HEK293 (cell line): ENCODE data around the gene ACTN4.
A peak's percentile ranks its signal among the peaks of the same experiment; 100 is the strongest.

Experiments
- BCL11B ChIP-seq: fragments of 450-650 bp; formaldehyde crosslinking; IDR thresholded peaks from 2 replicates; pipeline ENCODE4 v1.5.1; 2016; ENCODE audit warnings: low read depth, missing biosample characterization, missing genetic modification characterization
- GLIS1 ChIP-seq: fragments of 450-650 bp; formaldehyde crosslinking; IDR thresholded peaks from 2 replicates; pipeline ENCODE4 v1.5.1; 2016; ENCODE audit warnings: missing biosample characterization, missing genetic modification characterization
- KLF7 ChIP-seq: fragments of 450-650 bp; formaldehyde crosslinking; IDR thresholded peaks from 2 replicates; pipeline ENCODE4 v1.5.1; 2016; ENCODE audit warnings: missing biosample characterization, missing genetic modification characterization, borderline replicate concordance
- OVOL3 ChIP-seq: fragments of 450-650 bp; formaldehyde crosslinking; IDR thresholded peaks from 2 replicates; pipeline ENCODE4 v1.5.1; 2016; ENCODE audit warnings: missing biosample characterization, missing genetic modification characterization
- REPIN1 ChIP-seq: fragments of 450-650 bp; formaldehyde crosslinking; IDR thresholded peaks from 2 replicates; pipeline ENCODE4 v1.5.1; 2017; ENCODE audit warnings: missing biosample characterization, missing genetic modification characterization, low read depth
- WT1 ChIP-seq: fragments of 450-650 bp; formaldehyde crosslinking; IDR thresholded peaks from 2 replicates; pipeline ENCODE4 v1.5.1; 2016; ENCODE audit warnings: missing biosample characterization, missing genetic modification characterization
- ZBTB26 ChIP-seq: fragments of 450-650 bp; formaldehyde crosslinking; optimal IDR thresholded peaks from 2 replicates; pipeline ENCODE3; 2016; ENCODE audit warnings: missing biosample characterization, mild to moderate bottlenecking, missing genetic modification characterization
- ZNF112 ChIP-seq: fragments of 450-650 bp; formaldehyde crosslinking; IDR thresholded peaks from 2 replicates; pipeline ENCODE4 v1.5.0; 2017; ENCODE audit warnings: missing biosample characterization, missing genetic modification characterization
- ZNF121 ChIP-seq: fragments of 450-650 bp; formaldehyde crosslinking; IDR thresholded peaks from 2 replicates; pipeline ENCODE4 v1.5.1; 2016; ENCODE audit warnings: missing biosample characterization, missing genetic modification characterization
- ZNF138 ChIP-seq: fragments of 450-650 bp; formaldehyde crosslinking; IDR thresholded peaks from 2 replicates; pipeline ENCODE4 v1.5.1; 2016; ENCODE audit warnings: missing biosample characterization, missing genetic modification characterization, borderline replicate concordance
- ZNF169 ChIP-seq: fragments of 450-650 bp; formaldehyde crosslinking; IDR thresholded peaks from 2 replicates; pipeline ENCODE4 v1.5.1; 2016; ENCODE audit warnings: missing biosample characterization, missing genetic modification characterization
- ZNF248 ChIP-seq: fragments of 450-650 bp; formaldehyde crosslinking; IDR thresholded peaks from 2 replicates; pipeline ENCODE4 v1.5.1; 2017; ENCODE audit warnings: missing biosample characterization, missing genetic modification characterization
- ZNF280D ChIP-seq: fragments of 450-650 bp; formaldehyde crosslinking; IDR thresholded peaks from 2 replicates; pipeline ENCODE4 v1.5.1; 2016; ENCODE audit warnings: missing biosample characterization, missing genetic modification characterization
- ZNF391 ChIP-seq: fragments of 450-650 bp; formaldehyde crosslinking; IDR thresholded peaks from 2 replicates; pipeline ENCODE4 v1.5.1; 2016; ENCODE audit warnings: low read depth, missing biosample characterization, missing genetic modification characterization, borderline replicate concordance
- ZNF394 ChIP-seq: fragments of 450-650 bp; formaldehyde crosslinking; IDR thresholded peaks from 2 replicates; pipeline ENCODE4 v1.5.1; 2016; ENCODE audit warnings: missing biosample characterization, missing genetic modification characterization, mild to moderate bottlenecking, moderate library complexity, borderline replicate concordance
- ZNF404 ChIP-seq: fragments of 450-650 bp; formaldehyde crosslinking; IDR thresholded peaks from 2 replicates; pipeline ENCODE4 v1.5.1; 2017; ENCODE audit warnings: missing biosample characterization, missing genetic modification characterization
- ZNF530 ChIP-seq: fragments of 450-650 bp; formaldehyde crosslinking; IDR thresholded peaks from 2 replicates; pipeline ENCODE4 v1.5.1; 2016; ENCODE audit warnings: low read depth, missing biosample characterization, missing genetic modification characterization
- ZNF555 ChIP-seq: fragments of 450-650 bp; formaldehyde crosslinking; conservative IDR thresholded peaks from 2 replicates; pipeline ENCODE4 v1.5.1; 2017; ENCODE audit warnings: missing biosample characterization, mild to moderate bottlenecking, missing genetic modification characterization, inconsistent platforms
- ZNF580 ChIP-seq: fragments of 450-650 bp; formaldehyde crosslinking; IDR thresholded peaks from 2 replicates; pipeline ENCODE4 v1.5.1; 2016; ENCODE audit warnings: missing biosample characterization, missing genetic modification characterization
- ZNF639 ChIP-seq: fragments of 450-650 bp; formaldehyde crosslinking; IDR thresholded peaks from 2 replicates; pipeline ENCODE4 v1.5.1; 2016; ENCODE audit warnings: missing biosample characterization, missing genetic modification characterization
- ZNF654 ChIP-seq: fragments of 450-650 bp; formaldehyde crosslinking; IDR thresholded peaks from 2 replicates; pipeline ENCODE4 v1.5.1; 2016; ENCODE audit warnings: low read depth, missing biosample characterization, missing genetic modification characterization
- ZNF692 ChIP-seq: fragments of 450-650 bp; formaldehyde crosslinking; IDR thresholded peaks from 2 replicates; pipeline ENCODE4 v1.5.1; 2016; ENCODE audit warnings: missing biosample characterization, missing genetic modification characterization
- ZNF701 ChIP-seq: fragments of 450-650 bp; formaldehyde crosslinking; IDR thresholded peaks from 2 replicates; pipeline ENCODE4 v1.5.1; 2016; ENCODE audit warnings: missing biosample characterization, missing genetic modification characterization
- ZNF704 ChIP-seq: fragments of 450-650 bp; formaldehyde crosslinking; IDR thresholded peaks from 2 replicates; pipeline ENCODE4 v1.5.1; 2016; ENCODE audit warnings: missing biosample characterization, missing genetic modification characterization
- ZNF76 ChIP-seq: fragments of 450-650 bp; formaldehyde crosslinking; IDR thresholded peaks from 2 replicates; pipeline ENCODE4; 2016; ENCODE audit warnings: low read depth, missing biosample characterization, missing genetic modification characterization, borderline replicate concordance
- ZNF843 ChIP-seq: fragments of 450-650 bp; formaldehyde crosslinking; IDR thresholded peaks from 2 replicates; pipeline ENCODE4 v1.5.1; 2016; ENCODE audit warnings: missing biosample characterization, missing genetic modification characterization
- ZSCAN16 ChIP-seq: fragments of 450-650 bp; formaldehyde crosslinking; IDR thresholded peaks from 2 replicates; pipeline ENCODE4 v1.5.1; 2016; ENCODE audit warnings: missing biosample characterization, missing genetic modification characterization

ACTN4 gene

GRCh38 chr19:38682195-38682867 is 34.9 kb downstream of the ACTN4 start (continued):
- TF ChIP-seq ZNF639 (no peak), ZNF76 (tag by site-specific recombination) (no peak), ZNF580 (tag by site-specific recombination) (peak; percentile 9; the same call in 1 of the 2 replicates), ZNF701 (tag by site-specific recombination) (no peak), ZNF112 (no peak), ZNF692 (tag by site-specific recombination) (no peak), ZNF391 (no peak), REPIN1 (no peak), ZBTB26 (tag by site-specific recombination) (no peak), ZNF555 (tag by site-specific recombination) (no peak), ZNF248 (tag by site-specific recombination) (no peak), GLIS1 (tag by site-specific recombination) (no peak), ZSCAN16 (tag by site-specific recombination) (no peak), OVOL3 (tag by site-specific recombination) (no peak), ZNF169 (tag by site-specific recombination) (no peak), ZNF404 (tag by site-specific recombination) (no peak), ZNF121 (tag by site-specific recombination) (peak; percentile 100), ZNF530 (tag by site-specific recombination) (no peak), ZNF394 (no peak), ZNF704 (tag by site-specific recombination) (no peak), WT1 (tag by site-specific recombination) (no peak), ZNF138 (no peak), ZNF654 (tag by site-specific recombination) (no peak), ZNF280D (tag by site-specific recombination) (no peak), BCL11B (no peak), ZNF843 (tag by site-specific recombination) (no peak), KLF7 (tag by site-specific recombination) (no peak)
- TF ChIP-seq, all 188 proteins: peak for 5
